ENCODE measurements around the gene HIF3A. TPM values are rescaled to one million over a fixed set of nuclear protein-coding genes. Genes with fewer than 3 reads are reported as not detected.

Gene HIF3A
- total and polyA plus RNA-seq, 9 of the 15 experiments (the other 6 are each of a cell fraction or from before 2014, with no cell fraction given), result 0.29 TPM; not detected in 8

DNA sequence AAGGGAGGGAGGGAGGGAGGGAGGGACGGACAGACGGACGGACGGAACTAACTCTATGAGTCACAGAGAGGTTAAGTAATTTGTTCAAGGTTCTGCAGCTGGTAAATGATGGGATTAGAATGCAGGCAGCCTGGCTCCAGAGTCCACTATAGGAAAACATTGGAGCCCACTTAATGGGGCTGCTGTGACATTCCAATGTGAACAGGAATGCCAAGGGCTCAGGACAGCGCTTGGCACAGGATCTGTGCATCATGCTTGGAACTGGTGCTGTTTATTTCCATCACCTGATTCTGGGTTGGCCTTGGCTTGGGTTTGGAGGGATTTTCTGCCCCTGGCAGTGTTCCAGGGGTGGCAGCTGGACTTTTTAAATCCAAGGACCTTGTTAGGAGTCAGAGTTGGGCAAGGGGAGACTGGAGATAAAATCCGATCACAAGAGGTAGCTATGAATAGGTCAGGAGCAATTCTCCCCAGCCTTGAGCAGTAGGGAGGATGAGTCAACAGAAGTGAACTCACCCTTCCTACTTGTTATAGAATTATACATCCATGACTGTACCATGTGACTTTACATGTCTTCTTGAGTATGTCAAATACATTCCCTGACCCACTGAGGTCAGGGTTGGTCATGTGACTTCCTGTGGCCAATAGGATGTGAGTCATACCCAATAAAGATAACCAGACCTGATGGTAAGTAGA, 7.8 kb upstream of the HIF3A start:
- POLR2A ChIA-PET, result interaction anchor here (0.6 to 0.8 kb wide), 2 partner anchors 12 to 29 kb away, joined by 3 read pairs; no protein-coding TSS in a partner anchor
- ATAC-seq, result no peak; the same call in 2 of the 3 replicates
- FAIRE-seq, result no peak
- H3K4me1 ChIP-seq (replicated peaks in 1 of 2; ENCODE audit: control insufficient read depth in 2 of 2, insufficient read depth in 2 of 2, low read length in 2 of 2), result no peaks in the 10 kb centered on the region
- H3K36me3 ChIP-seq (ENCODE audit: control insufficient read depth, insufficient read depth, low read length), result no peaks in the 10 kb centered on the region
- peak in 1 of 4 experiments; percentile 29 for DNase-seq (ENCODE audit: extremely low read depth in 1 of 4, low spot score in 3 of 4)
- H4K20me1 ChIP-seq (replicated peaks; ENCODE audit: control insufficient read depth, insufficient read depth, low read length), result no peaks in the 10 kb centered on the region
- H3K4me2 ChIP-seq (ENCODE audit: insufficient read depth, low read length), result no peak overlapping the region
- CTCF ChIA-PET (ENCODE audit: low intra/inter-chr PET ratio), result no interaction called here
- H2AFZ ChIP-seq (ENCODE audit: low read depth, low read length), result no peak overlapping the region
- no peaks in the 10 kb centered on the region for H3K79me2 ChIP-seq (ENCODE audit: control insufficient read depth, insufficient read depth, low read length)
- BruUV-seq (replicated peaks), result no TSS peak
- H3K9ac ChIP-seq (ENCODE audit: insufficient read depth in 1 of 2, low read depth in 2 of 2, low read length in 2 of 2), result no peak overlapping the region
- no peak overlapping the region for H3K27ac ChIP-seq (ENCODE audit: extremely low read depth, low read depth, low read length)
- no peak overlapping the region for H3K4me3 ChIP-seq
- H3K27me3 ChIP-seq (ENCODE audit: control insufficient read depth in 2 of 2, insufficient read depth in 2 of 2, low read length in 2 of 2), result peaks cover 4 to 17% of the 10 kb centered on the region in 2 experiments; a peak in 4 of 5 replicates
- H3K9me3 ChIP-seq (replicated peaks; ENCODE audit: control insufficient read depth, insufficient read depth, low read depth, low read length), result no peaks in the 10 kb centered on the region; the same call in 1 of the 2 replicates
- no peaks in the 10 kb centered on the region for H3K9me1 ChIP-seq (ENCODE audit: control insufficient read depth, insufficient read depth, low read length)
- in situ Hi-C loops (cut with MboI), result no loop called here
- intact Hi-C loops (cut with micrococcal nuclease), result no loop called here
- WGBS (ENCODE audit: insufficient coverage, low coverage, missing lambda C conversion rate), result 5% methylated on average over 1 of the region's 6 CpGs
- TF ChIP-seq, protein P1, sequence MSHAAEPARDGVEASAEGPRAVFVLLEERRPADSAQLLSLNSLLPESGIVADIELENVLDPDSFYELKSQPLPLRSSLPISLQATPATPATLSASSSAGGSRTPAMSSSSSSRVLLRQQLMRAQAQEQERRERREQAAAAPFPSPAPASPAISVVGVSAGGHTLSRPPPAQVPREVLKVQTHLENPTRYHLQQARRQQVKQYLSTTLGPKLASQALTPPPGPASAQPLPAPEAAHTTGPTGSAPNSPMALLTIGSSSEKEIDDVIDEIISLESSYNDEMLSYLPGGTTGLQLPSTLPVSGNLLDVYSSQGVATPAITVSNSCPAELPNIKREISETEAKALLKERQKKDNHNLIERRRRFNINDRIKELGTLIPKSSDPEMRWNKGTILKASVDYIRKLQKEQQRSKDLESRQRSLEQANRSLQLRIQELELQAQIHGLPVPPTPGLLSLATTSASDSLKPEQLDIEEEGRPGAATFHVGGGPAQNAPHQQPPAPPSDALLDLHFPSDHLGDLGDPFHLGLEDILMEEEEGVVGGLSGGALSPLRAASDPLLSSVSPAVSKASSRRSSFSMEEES (CRISPR knock-in tag; IDR thresholded peaks at IDR 0.05), result peak; percentile 95
- TF ChIP-seq RAD51 (IDR thresholded peaks at IDR 0.05; ENCODE audit: borderline replicate concordance, low read depth) (peak; percentile 82), ELF2 (CRISPR knock-in tag; IDR thresholded peaks at IDR 0.05) (no peak), GABPA (tag; conservative IDR thresholded peaks at IDR 0.05; ENCODE audit: low read depth) (peak; percentile 29; the same call in 1 of the 2 replicates), TOE1 (IDR thresholded peaks at IDR 0.05; ENCODE audit: borderline replicate concordance) (peak; percentile 86), TOE1 (CRISPR knock-in tag; IDR thresholded peaks at IDR 0.05; ENCODE audit: borderline replicate concordance, low read depth) (no peak), JUND (IDR thresholded peaks at IDR 0.05; ENCODE audit: borderline replicate concordance, low read depth, low read length) (no peak), JUND (tag; IDR thresholded peaks at IDR 0.05; ENCODE audit: borderline replicate concordance, low read depth, low read length) (peak; percentile 33; the same call in 1 of the 3 replicates), ZNF79 (CRISPR knock-in tag; IDR thresholded peaks at IDR 0.05; ENCODE audit: low read depth) (no peak), XRCC4 (IDR thresholded peaks at IDR 0.05; ENCODE audit: extremely low read depth, insufficient read depth, insufficient read length) (no peak), PRMT5 (CRISPR knock-in tag; IDR thresholded peaks at IDR 0.05) (no peak), USF2 (CRISPR knock-in tag; IDR thresholded peaks at IDR 0.05) (peak; percentile 60), CEBPG (CRISPR knock-in tag; IDR thresholded peaks at IDR 0.05) (no peak), CEBPG (tag; conservative IDR thresholded peaks at IDR 0.05 in 1 of 2, IDR thresholded peaks at IDR 0.05 in 1 of 2) (peak in 1 of 2 experiments; percentile 38; a peak in 1 of 4 replicates), NR2C2 (CRISPR knock-in tag; IDR thresholded peaks at IDR 0.05) (no peak), NR2C2 (tag; IDR thresholded peaks at IDR 0.05) (peak; percentile 56; the same call in 1 of the 2 replicates), USF1 (CRISPR knock-in tag; IDR thresholded peaks at IDR 0.05) (peak; percentile 72), NFYB (IDR thresholded peaks at IDR 0.05; ENCODE audit: extremely low read depth, insufficient read length) (peak; percentile 39), RBM25 (IDR thresholded peaks at IDR 0.05; ENCODE audit: low read depth, low read length, severe bottlenecking) (no peak)
